HG02943 (cell line): ENCODE measurements around the gene GRIA3.
A peak's percentile ranks its signal among the peaks of the same experiment; 100 is the strongest.
"Not testable (repeated sequence)": the region's sequence is repeated elsewhere in the genome, so short reads cannot be mapped to it uniquely, and the experiment has no call there.

Source experiments
- ATAC-seq: cut with Tn5 transposase; IDR thresholded peaks from one replicate; pipeline ENCODE4 v1.9.1; 2021; ENCODE audit warnings: mild to moderate bottlenecking, low read depth, moderate library complexity; ENCODE audit not compliant: unreplicated experiment

The GRIA3 gene

DNA sequence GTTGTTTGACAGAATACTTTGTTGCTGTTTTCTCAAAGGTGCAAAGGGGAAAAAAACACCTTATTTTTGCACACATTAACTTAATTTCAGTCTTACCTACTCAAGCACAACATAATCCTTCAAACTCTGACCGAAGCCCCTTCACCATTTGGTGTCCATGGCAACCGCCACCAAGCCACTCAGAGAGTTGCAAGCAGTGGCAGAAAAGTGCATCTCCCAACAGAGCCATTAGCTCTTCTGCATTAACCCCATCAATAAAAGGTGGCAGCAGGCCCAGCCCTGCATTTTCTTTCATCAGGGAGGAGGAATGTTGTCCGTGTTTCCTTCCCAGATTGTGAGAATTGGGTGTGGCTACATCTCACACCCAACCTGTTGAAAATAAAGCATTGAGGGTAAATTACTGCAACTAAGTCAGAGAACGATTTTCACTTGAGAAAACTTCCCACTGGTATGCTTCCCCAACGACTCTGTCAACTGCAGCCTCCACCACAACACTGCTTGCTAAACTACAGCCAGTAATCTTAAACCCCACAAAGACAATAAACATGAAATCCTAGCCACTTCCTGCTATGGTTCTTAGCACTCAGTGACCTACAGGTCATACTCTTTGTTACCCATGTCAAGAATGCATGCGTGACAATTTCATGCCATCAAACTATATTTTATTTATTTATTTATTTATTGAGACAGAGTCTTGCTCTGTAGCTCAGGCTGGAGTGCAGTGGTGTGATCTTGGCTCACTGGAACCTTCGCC lies 154.0 kb downstream of the GRIA3 start:
- no peak for ATAC-seq

DNA sequence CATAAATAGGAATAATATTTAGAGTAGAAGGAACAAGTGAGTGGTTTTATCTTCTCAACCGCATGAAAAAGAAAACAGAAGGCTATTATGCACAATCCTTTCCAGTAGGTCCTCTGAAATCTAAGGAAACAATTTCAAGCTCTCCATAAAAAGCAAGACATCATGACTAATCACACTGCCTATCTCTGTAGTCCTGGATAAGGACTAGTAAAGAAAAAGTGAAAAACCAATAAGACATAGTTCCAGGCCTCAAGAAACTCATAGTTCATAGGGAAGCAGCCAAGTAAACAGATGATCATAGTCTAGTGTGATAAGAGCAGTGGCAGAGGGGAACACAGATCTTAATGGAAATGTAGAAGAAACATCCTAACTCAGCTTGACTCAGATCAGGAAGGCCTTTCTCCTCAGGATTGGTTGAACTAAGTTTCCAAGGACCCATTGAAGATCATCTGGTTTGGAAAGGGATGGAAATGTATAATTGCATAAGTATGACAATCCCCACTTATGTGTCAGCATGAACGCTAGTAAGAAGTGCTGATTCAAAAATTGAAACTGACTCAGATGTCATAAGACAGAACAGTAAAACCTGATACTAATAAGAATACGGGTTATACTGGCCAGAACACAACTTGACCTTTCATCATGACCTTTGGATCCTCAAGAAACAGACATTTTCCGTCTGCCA lies 155.3 kb downstream of the GRIA3 start:
- ATAC-seq = no peak

- ATAC-seq = no peak
Observed at GRCh38 chrX:123340696-123341095, 156.6 kb downstream of the GRIA3 start.

GRCh38 chrX:123348468-123348867 lies 164.4 kb downstream of the GRIA3 start:
- no peak for ATAC-seq

DNA sequence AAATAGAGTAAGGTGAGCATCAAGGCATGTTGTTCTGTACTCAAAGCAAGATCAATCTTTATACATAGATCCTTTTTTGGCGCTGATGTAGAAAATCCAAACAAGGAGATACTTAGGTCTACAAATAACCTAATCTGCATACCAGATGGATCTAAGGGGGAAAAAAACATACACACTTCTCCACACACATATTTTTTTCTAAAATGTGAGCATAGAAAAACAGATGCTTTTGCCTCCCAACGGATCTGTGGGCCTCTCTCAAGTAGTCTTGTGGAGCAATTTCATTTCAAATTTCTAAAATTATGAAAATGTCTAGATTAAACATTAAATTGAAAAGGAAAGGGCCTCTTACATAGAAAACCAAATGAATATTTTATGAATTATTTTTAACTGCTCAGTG lies 166.1 kb downstream of the GRIA3 start:
- ATAC-seq = no peak

- ATAC-seq = peak; percentile 95
Observed at GRCh38 chrX:123357941-123358340, 173.9 kb downstream of the GRIA3 start.

DNA sequence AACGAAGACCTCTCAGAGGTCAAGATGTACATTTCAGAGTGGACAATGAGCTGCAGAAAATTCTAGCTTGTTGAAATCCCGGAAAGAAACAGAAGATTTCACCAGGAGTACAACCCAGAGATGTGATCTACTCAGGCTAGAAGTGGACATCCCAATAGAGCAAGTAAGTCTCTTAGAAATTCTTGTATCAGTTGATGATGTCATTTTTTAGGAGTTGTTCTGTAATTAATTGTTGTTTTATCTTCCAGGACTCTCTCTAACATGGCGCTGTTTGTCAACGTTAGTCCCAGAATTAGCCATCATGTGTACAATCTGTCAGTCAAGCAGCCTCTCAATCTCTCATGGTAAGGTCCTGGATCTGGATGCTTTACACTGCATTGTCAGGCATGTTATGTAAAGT lies 174.4 kb downstream of the GRIA3 start:
- ATAC-seq = no peak

DNA sequence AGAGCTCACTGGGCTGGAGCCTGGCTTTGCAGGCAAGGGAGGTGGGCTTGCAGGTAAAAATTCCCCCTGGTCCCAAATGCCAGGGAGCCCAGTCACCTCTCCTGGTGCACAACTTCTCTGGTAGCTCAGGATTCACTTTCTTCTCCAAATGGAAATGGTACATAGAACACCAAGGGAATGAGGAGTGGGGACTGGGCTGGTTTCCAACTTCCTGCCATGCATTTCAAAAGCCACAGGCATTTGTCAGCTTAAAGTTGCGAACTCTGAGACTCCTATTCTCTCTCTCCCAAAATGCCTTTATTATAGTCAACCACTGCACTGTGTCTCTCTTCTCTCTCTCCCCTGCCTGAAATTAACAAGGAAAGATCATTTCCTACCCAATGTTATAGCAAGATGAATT lies 177.3 kb downstream of the GRIA3 start:
- ATAC-seq = no peak

GRCh38 chrX:123386196-123386595 lies 202.1 kb downstream of the GRIA3 start:
- not testable (repeated sequence) for ATAC-seq

GRCh38 chrX:123392921-123393320 lies 208.8 kb downstream of the GRIA3 start:
- no peak for ATAC-seq

- no peak for ATAC-seq
Observed at GRCh38 chrX:123399709-123400108, 215.6 kb downstream of the GRIA3 start.

DNA sequence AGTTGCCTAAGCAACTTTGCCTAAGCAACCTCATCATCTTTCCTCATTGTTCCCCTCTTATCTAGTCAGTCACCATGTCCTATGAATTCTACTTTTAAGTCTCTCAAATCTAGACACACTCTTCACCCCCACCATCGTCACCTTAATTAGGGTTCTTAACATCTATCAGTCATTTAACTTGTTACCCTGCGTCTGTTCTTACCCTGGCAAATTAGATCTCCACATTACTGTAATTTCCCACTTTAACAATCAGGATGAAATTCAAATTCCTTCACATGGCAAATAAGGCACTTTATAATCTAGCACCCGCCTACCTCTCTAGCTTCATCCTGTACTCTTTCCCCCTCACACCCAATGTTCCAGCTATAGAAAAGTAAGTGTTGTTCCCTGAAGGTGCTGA lies 221.2 kb downstream of the GRIA3 start:
- no peak for ATAC-seq

- ATAC-seq = no peak
Observed at GRCh38 chrX:123408821-123409737, 225.0 kb downstream of the GRIA3 start.

- ATAC-seq = no peak
Observed at GRCh38 chrX:123422875-123423274, 238.8 kb downstream of the GRIA3 start.

DNA sequence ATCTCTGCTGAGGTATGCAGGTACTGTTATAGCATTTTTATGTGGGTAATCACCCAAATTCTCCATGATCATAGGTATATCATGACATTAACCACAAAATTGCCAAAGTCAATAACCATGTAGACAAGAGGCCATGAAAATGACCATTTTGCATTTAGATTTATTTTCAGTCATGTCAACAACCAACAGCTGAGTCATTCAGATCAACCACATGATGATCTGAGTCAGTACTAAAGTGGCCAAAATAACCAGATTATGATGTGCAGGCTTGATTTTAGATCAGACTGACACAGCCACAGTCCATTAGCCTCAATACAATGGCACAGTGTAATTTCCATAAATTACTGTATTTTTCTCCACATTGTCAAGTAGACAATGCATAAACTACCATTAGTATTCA lies 240.5 kb downstream of the GRIA3 start:
- ATAC-seq = no peak

GRCh38 chrX:123425471-123425870 lies 241.4 kb downstream of the GRIA3 start:
- ATAC-seq = no peak

DNA sequence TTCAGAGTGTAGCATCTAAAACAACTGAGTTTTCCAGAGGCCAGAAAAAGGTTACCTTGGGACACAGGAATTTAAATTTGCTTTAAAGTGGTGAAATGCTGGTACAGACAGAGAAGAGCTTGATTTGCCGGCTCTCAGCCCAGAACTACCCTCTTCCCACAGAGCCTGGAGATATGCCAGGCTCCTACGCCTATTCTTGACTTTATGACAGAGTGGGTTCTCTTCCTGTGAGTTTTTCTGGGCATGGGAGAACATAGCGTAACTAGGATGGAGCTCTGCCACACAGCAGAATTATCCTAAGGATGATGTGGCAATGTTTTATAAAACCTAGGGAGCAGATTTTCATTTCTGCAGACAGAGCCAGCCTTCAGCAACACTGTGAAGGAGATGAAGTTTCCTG lies 241.8 kb downstream of the GRIA3 start:
- ATAC-seq = no peak

DNA sequence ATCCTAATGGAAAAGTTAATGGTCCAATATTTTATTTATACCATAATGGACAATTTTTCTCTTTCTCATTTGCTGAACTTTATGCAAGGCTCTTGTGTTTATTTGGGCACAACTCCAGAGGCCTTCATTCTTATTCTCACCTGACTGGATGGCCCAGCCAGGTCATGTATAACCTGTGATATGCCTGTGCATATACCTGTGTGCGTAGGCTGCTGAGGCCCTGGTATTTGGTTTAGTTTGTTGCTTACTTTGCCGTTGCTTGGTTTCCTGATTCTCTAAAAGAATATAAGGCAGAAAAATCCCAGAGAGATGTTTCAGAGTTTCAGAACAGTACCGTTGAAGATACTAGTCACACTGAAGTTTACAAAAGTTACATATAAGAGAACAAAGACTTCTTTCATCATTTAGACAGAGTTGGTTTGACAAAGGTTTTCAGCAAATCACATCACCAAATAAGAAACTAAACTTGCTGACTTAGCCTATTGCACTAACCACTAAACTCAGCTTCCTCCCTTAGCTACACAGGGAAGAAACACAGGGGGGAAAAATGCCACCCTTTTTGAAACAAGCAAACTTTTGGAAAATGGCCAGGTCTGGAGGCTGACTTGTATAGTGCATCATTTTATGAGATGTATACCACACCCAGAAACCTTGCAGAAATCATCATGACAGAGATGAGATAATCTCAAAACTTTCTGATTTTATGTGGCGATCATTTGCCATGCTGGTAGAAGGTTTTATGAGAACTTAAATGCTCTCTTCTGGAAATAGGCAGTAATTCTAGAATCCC lies 248.5 kb downstream of the GRIA3 start:
- no peak for ATAC-seq

GRCh38 chrX:123436512-123437136 lies 252.5 kb downstream of the GRIA3 start:
- ATAC-seq = no peak

DNA sequence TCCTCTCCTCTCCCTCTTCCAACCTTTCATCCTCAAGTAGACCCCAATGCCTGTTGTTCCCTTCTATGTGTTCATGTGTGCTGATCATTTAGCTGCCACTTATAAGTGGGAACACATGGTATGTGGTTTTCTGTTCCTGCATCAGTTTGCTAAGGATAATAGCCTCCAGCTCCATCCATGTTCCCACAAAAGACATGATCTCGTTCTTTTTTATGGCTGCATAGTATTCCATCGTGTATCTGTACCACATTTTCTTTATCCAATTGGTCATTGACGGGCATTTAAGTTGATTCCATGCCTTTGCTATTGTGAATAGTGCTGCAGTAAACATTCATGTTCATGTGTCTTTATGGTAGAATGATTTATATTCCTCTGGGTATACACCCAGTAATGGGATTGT lies 255.8 kb downstream of the GRIA3 start:
- not testable (repeated sequence) for ATAC-seq
